OCI-M1 (cell line): ENCODE results near the gene SART3.

Source experiments
- DNase-seq: peaks from one replicate; lab custom pipeline; 2025; lab: John Stamatoyannopoulos, UW

SART3 gene

GRCh38 chr12:108523365-108523764 is 37.6 kb downstream of the SART3 start:
- DNase-seq: no peak

- DNase-seq: peak; percentile 22
These were observed 41.4 kb downstream of the SART3 start for GRCh38 chr12:108519558-108519957.

GRCh38 chr12:108518716-108519496 is 42.1 kb downstream of the SART3 start:
- DNase-seq: no peak

GRCh38 chr12:108518101-108518715 is 42.8 kb downstream of the SART3 start:
- DNase-seq: no peak

- DNase-seq: peak; percentile 5
These were observed 43.5 kb downstream of the SART3 start for GRCh38 chr12:108517288-108518100.

GRCh38 chr12:108516511-108517275 is 44.3 kb downstream of the SART3 start:
- peak; percentile 49 for DNase-seq

- DNase-seq: peak; percentile 37
These were observed 45.1 kb downstream of the SART3 start for GRCh38 chr12:108515916-108516315.

GRCh38 chr12:108514973-108515814 is 45.8 kb downstream of the SART3 start, which contains the start of gene FICD:
Gene FICD (plus strand): TSS chr12:108515277. CDS start chr12:108516973, 1,696 bp downstream.
- DNase-seq: peak; percentile 99

GRCh38 chr12:108514468-108514972 is 46.5 kb downstream of the SART3 start:
- no peak for DNase-seq

GRCh38 chr12:108511633-108512540 is 49.1 kb downstream of the SART3 start:
- DNase-seq: peak; percentile 80

GRCh38 chr12:108510836-108511235 is 50.1 kb downstream of the SART3 start:
- no peak for DNase-seq

GRCh38 chr12:108509806-108510205 is 51.2 kb downstream of the SART3 start:
- no peak for DNase-seq

GRCh38 chr12:108507971-108508642 is 52.9 kb downstream of the SART3 start:
- DNase-seq: no peak

GRCh38 chr12:108505129-108505528 is 55.8 kb downstream of the SART3 start:
- DNase-seq: no peak

GRCh38 chr12:108502922-108503321 is 58.1 kb downstream of the SART3 start:
- DNase-seq: no peak

GRCh38 chr12:108498136-108498535 is 62.8 kb downstream of the SART3 start:
- DNase-seq: no peak

GRCh38 chr12:108495823-108496579 is 65.0 kb downstream of the SART3 start:
- no peak for DNase-seq

- DNase-seq: peak; percentile 67
These were observed 65.9 kb downstream of the SART3 start for GRCh38 chr12:108495054-108495453.
